Measurements from ENCODE around the gene IMPA2.

DNA sequence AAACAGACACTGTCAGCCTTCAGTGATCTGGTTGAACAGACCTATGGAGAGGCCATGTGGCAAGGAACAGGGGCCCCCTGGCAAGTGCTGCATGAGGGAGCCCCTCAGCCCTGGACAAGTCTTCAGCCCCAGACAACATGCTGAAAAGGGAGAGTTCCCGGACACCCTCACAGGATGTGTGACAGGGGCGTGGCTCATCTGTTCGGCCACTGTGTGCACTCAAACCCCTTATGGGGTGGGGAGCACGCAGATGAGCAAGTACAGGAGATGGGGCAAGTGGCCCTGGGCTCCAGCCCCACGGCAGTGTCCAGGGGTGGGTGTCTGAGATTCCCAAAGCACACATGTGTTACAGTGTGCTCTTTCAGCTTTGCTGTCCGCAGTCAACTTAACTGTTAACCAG, 37.8 kb upstream of the IMPA2 start:
- TF ChIP-seq EZH2 (IDR thresholded peaks at IDR 0.05; ENCODE audit: borderline replicate concordance, low read depth, low read length, poor library complexity, severe bottlenecking) (no peak), CTCF (conservative IDR thresholded peaks at IDR 0.05; ENCODE audit: low read depth, low read length) (no peak)

Measured in A673 (cell line).